Left renal cortex interstitium (tissue), 4 donors: Measurements from ENCODE around the gene B3GALT5. TPM values are rescaled to one million over a fixed set of nuclear protein-coding genes. Genes with fewer than 3 reads are reported as not detected.
"Not testable (repeated sequence)": the region's sequence is repeated elsewhere in the genome, so short reads cannot be mapped to it uniquely, and the experiment has no call there.

Experiments
- DNase-seq, 4 donors: peaks; one replicate each; pipeline ENCODE4 v3.0.0-alpha.2; 2013; ENCODE audit warnings: low read depth in 4 of 4, low spot score in 2 of 4, missing footprints in 1 of 4
- polyA plus RNA-seq, 4 donors: library from polyadenylated mRNA; unstranded; fragments of 120-200 nt; gene quantifications; one replicate each; pipeline ENCODE4 v1.2.1, GENCODE V29; 2013; ENCODE audit not compliant: insufficient read length in 4 of 4

The B3GALT5 gene
- polyA plus RNA-seq, 4 donors, result 1.1 to 2.2 (median 1.5) TPM

GRCh38 chr21:39686646-39687468, 74.1 kb downstream of the B3GALT5 start:
- no peak for DNase-seq

- no peak for DNase-seq
These were observed 75.3 kb downstream of the B3GALT5 start for GRCh38 chr21:39688010-39688409.

DNA sequence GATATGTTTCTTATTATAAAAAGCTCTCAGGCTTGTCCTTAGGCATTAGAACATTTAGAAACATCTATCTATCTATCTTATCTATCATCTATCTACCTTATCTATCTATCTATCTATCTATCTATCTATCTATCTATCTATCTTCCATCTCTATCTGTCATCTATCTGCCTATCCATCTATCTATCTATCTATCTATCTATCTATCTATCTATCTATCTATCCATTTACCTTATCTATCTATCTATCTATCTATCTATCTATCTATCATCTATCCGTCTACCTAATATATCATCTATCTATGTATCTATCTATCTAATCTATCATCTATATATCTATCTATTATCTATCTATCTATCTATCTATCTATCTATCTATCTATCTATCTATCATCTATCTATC, 77.1 kb downstream of the B3GALT5 start:
- DNase-seq, result not testable (repeated sequence)

DNA sequence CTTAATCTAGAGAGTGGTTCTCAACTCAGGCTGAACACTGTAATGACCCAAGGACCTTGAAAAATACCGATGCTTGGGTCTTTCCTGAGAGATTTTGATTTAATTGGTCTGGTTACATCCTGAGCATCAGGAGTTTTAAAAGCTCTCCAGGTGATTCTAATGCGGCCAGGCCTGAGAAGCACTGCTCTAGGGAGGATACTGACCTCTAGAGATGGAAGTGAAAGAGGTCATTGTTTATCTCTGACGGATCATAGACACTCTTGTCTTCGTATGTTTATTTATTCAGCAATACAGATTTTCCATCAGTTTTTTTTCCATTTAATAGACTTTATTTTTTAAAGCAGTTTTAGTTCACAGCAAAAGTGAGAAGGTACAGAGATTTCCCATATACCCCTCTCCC, 77.7 kb downstream of the B3GALT5 start:
- no peak for DNase-seq

- no peak for DNase-seq
These were observed 82.0 kb downstream of the B3GALT5 start for GRCh38 chr21:39694750-39695149.

DNA sequence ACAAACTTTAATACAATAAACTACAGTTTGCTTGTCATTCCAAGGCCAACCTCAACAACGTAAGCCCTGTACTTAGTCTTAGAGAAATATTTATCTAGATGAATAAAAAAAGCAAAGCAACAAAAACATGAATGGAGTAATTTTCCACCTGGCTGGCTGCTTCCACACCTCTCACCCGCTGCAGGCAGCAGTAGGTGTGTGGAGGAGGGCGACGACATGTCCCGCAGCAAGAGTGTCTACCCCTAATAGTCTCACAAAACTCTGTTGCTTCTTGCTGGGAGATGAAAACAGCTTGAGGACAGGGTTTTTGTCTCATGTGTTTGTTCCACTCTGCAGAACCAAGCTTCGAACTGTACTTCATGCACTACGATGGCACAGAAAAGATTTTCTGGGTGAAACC, 83.5 kb downstream of the B3GALT5 start:
- DNase-seq, result no peak

GRCh38 chr21:39696618-39697017, 83.9 kb downstream of the B3GALT5 start:
- DNase-seq, result no peak

GRCh38 chr21:39700318-39700717, 87.6 kb downstream of the B3GALT5 start:
- no peak for DNase-seq

DNA sequence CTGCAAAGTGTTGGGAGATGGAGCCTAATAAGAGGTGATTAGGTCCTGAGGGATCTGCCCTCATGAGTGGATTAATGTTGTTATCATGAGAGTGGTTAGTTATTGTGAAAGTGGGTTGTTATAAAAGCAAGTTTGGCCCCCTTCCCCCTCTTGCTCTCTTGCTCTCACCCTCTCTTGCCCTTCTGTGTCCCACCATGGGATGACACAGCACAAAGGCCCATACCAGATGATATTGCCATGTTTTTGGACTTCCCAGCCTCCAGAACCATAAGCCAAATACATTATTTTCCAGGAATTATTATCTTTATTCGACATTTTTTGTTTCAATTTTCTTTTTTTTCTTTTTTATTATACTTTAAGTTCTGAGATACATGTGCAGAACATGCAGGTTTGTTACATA, 90.8 kb downstream of the B3GALT5 start:
- no peak for DNase-seq

GRCh38 chr21:39705849-39706248, 93.1 kb downstream of the B3GALT5 start:
- DNase-seq, result no peak

DNA sequence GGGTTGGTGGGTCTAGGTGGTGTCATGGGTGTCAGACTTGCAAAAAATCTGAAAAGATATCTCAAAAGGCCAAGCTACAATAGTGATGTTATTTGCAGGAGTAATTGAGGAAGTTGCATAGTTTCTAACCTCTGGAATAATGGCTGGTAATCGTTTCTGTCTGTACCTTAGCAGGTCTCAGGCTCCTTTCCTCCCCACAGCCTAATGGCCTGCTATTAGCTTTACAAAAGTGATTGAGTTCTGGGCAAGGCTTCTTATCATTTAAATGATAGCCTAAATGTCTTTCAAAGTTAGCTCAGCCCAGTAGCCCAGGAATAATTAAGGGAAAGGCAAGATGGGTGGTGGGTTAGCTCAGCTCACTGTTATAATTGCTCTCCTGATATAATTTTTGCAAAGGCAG, 94.6 kb downstream of the B3GALT5 start:
- no peak for DNase-seq

GRCh38 chr21:39710866-39711265, 98.1 kb downstream of the B3GALT5 start:
- no peak for DNase-seq

DNA sequence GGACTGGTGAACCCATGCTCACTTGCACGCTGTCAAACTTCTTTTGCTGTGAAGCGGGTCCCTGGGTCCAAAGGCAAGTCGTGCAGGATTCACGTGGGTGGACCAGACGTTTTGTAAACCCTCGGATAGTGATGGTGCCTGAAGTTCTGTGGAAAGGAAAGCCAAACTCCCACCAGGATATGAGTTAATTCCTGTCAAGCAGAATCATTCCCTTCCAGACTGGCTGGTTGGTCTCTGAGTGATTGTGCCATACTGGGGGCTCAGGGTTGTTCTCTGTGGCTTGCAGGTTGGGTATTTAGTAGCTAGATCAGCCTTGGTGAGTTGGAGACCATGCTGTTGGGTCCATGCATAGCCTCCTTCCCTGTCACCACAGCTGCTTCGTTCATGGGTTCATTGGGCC, 99.5 kb downstream of the B3GALT5 start:
- DNase-seq, result no peak

- no peak for DNase-seq
These were observed 100.2 kb downstream of the B3GALT5 start for GRCh38 chr21:39712976-39713375.

- DNase-seq, result no peak
These were observed 101.2 kb downstream of the B3GALT5 start for GRCh38 chr21:39713905-39714304.

DNA sequence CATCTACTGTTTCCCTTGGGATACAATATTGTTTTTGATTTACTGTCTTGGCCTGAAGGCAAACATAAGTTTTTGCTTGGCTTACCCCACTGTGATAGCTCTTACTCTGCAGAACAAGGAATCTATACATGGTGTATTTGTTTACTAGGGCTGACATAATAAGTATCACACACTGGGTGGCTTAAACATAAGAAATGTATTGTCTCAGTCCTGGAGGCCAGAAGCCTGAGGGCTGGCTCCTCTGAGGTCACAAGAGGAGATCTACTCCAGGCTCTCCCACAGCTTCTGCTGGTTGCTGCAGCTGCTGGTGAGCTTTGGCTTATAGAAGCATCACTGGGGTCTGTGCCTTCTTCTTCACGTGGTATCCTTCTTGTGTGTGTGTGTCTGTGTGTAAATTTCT, 101.6 kb downstream of the B3GALT5 start:
- DNase-seq, result no peak

GRCh38 chr21:39715804-39716397, 103.2 kb downstream of the B3GALT5 start:
- DNase-seq, result peak in 3 of 4 donors; percentile 15 to 32 (median 24)

GRCh38 chr21:39720126-39720778, 107.5 kb downstream of the B3GALT5 start:
- DNase-seq, result no peak

DNA sequence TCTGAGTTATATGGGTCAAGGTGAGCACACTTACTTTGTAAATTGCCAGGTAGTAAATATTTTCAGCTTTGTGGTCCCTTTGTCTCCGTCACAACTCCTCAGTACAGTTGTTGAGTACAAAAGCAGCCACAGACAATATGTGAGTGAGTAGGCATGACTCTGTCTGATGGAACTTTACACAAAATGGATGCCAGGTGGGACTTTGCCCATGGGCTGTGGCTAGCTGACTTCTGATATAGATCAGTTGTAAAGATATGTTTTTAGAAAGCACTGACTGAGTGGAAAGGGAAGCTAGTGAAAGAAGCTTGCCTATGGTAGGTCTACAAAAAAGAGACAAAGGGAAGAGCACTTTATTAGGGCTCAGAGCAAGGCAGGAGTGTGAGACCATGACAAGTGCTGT, 109.1 kb downstream of the B3GALT5 start:
- no peak for DNase-seq
